K562 treated with DMSO at 1 percent for 24 hours (cell line): Measurements from ENCODE around the gene GNRHR. TPM values are rescaled to one million over a fixed set of nuclear protein-coding genes. Genes with fewer than 3 reads are reported as not detected.

Experiments used
- total RNA-seq: library from RNA; unstranded; fragments of 300-600 nt; gene quantifications from 2 replicates; pipeline ENCODE4 v1.2.3, GENCODE V29; 2022; ENCODE audit warnings: low read depth; ENCODE audit not compliant: insufficient read depth

Gene GNRHR
- total RNA-seq, result not detected in 2 replicates

GRCh38 chr4:67754288-67754687 is at the start of gene GNRHR:
Gene GNRHR, minus strand, starts transcription at chr4:67754388. Its CDS starts 53 bp downstream, at chr4:67754335.

GRCh38 chr4:67700738-67701516 is 53.3 kb downstream of the GNRHR start, which contains the start of gene UBA6:
Gene UBA6, minus strand, starts transcription at chr4:67701155. Its CDS starts 36 bp downstream, at chr4:67701119.

Other genes with a start within 250 kb of the GNRHR start
- 6.0 and 6.9 TPM in 2 replicates for gene CENPC, start 208.9 kb downstream of the GNRHR start, total RNA-seq
- gene STAP1, start 195.7 kb downstream of the GNRHR start, total RNA-seq, result 0.61 and 1.8 TPM in 2 replicates
- 32.5 and 35.9 TPM in 2 replicates for gene UBA6, start 53.2 kb downstream of the GNRHR start, total RNA-seq
- gene TMPRSS11D, start 129.6 kb upstream of the GNRHR start, total RNA-seq, result not detected in 2 replicates
- gene TMPRSS11A, start 209.1 kb upstream of the GNRHR start, total RNA-seq, result not detected in 2 replicates